WTC11 (cell line): ENCODE data around the gene PIP4K2A. TPM values are rescaled to one million over a fixed set of nuclear protein-coding genes. Genes with fewer than 3 reads are reported as not detected.

Source experiments
- ATAC-seq: fragments of 200-7000 bp; cut with Tn5 transposase; 2 replicates; pipeline ENCODE4 v1.10.0; 2021; ENCODE audit warnings: mild to moderate bottlenecking, moderate library complexity
- CTCF ChIA-PET: fragments of 300-600 bp; sonication (Branson Sonifier 250); formaldehyde crosslinking; loops from one replicate; lab custom pipeline; 2021; ENCODE audit warnings: antibody characterized with exemption; lab: Charles Lee
- POLR2A ChIA-PET: fragments of 350-600 bp; sonication (Branson Sonifier 250); formaldehyde crosslinking; loops from one replicate; lab custom pipeline; 2021; ENCODE audit warnings: antibody characterized with exemption; lab: Charles Lee
- DNase-seq: peaks from one replicate; pipeline ENCODE4 v3.0.0; 2021; ENCODE audit warnings: low spot score
- H3K27ac Mint-ChIP-seq: 2 replicates; pipeline ENCODE4 v1.8.0; 2021; ENCODE audit warnings: mixed read lengths
- H3K27me3 Mint-ChIP-seq: 2 replicates; pipeline ENCODE4 v1.8.0; 2021; ENCODE audit warnings: low read depth, mild to moderate bottlenecking, moderate library complexity, mixed read lengths
- H3K36me3 Mint-ChIP-seq: 2 replicates; pipeline ENCODE4 v1.8.0; 2021; ENCODE audit warnings: mixed read lengths
- H3K4me1 Mint-ChIP-seq: 2 replicates; pipeline ENCODE4 v1.8.0; 2022; ENCODE audit warnings: mixed read lengths
- H3K4me3 Mint-ChIP-seq: 2 replicates; pipeline ENCODE4 v1.8.0; 2021; ENCODE audit warnings: mild to moderate bottlenecking, moderate library complexity, mixed read lengths
- H3K9me3 Mint-ChIP-seq: 2 replicates; pipeline ENCODE4 v1.8.0; 2021; ENCODE audit warnings: mixed read lengths
- AFF4 ChIP-seq: sonication (generic); formaldehyde crosslinking; IDR thresholded peaks from 2 replicates; pipeline ENCODE4 v1.8.1; 2023; ENCODE audit warnings: mild to moderate bottlenecking, missing genetic modification reagents, borderline replicate concordance
- ATF2 ChIP-seq: sonication (generic); formaldehyde crosslinking; IDR thresholded peaks from 2 replicates; pipeline ENCODE4 v1.8.1; 2022; ENCODE audit warnings: low read depth, missing genetic modification reagents, borderline replicate concordance
- CBFB ChIP-seq: sonication (generic); formaldehyde crosslinking; IDR thresholded peaks from 2 replicates; pipeline ENCODE4 v1.8.1; 2022; ENCODE audit warnings: mild to moderate bottlenecking, low read depth, missing genetic modification reagents
- CREM ChIP-seq: sonication (generic); formaldehyde crosslinking; IDR thresholded peaks from 2 replicates; pipeline ENCODE4 v1.8.1; 2022; ENCODE audit warnings: mild to moderate bottlenecking, missing genetic modification reagents, moderate library complexity
- JUN ChIP-seq: sonication (generic); formaldehyde crosslinking; IDR thresholded peaks from 2 replicates; pipeline ENCODE4 v1.8.0; 2023; ENCODE audit warnings: mild to moderate bottlenecking, missing genetic modification reagents
- NFYB ChIP-seq: sonication (generic); formaldehyde crosslinking; conservative IDR thresholded peaks from 2 replicates; pipeline ENCODE4 v1.8.0; 2022; ENCODE audit warnings: low read depth, missing genetic modification reagents
- NR2C2 ChIP-seq: sonication (generic); formaldehyde crosslinking; IDR thresholded peaks from 2 replicates; pipeline ENCODE4 v1.8.0; 2022; ENCODE audit warnings: mild to moderate bottlenecking, missing genetic modification reagents
- NR3C1 ChIP-seq: sonication (generic); formaldehyde crosslinking; conservative IDR thresholded peaks from 2 replicates; pipeline ENCODE4 v1.8.1; 2023; ENCODE audit warnings: low read depth, mild to moderate bottlenecking, missing genetic modification reagents
- PRRX2 ChIP-seq: fragments of 250-450 bp; sonication (Bioruptor Pico); IDR thresholded peaks from 2 replicates; pipeline ENCODE4 v1.8.0; 2021; ENCODE audit warnings: mild to moderate bottlenecking
- SOX15 ChIP-seq: fragments of 250-450 bp; sonication (Bioruptor Pico); IDR thresholded peaks from 2 replicates; pipeline ENCODE4 v1.9.0; 2021; ENCODE audit warnings: mild to moderate bottlenecking
- SP1 ChIP-seq: sonication (generic); formaldehyde crosslinking; conservative IDR thresholded peaks from 2 replicates; pipeline ENCODE4 v1.8.1; 2022; ENCODE audit warnings: missing genetic modification reagents
- TCF7 ChIP-seq: sonication (generic); formaldehyde crosslinking; IDR thresholded peaks from 2 replicates; pipeline ENCODE4 v1.8.0; 2022; ENCODE audit warnings: mild to moderate bottlenecking, low read depth, missing genetic modification reagents, moderate library complexity
- TEAD4 ChIP-seq: sonication (generic); formaldehyde crosslinking; IDR thresholded peaks from 2 replicates; pipeline ENCODE4 v1.8.0; 2022; ENCODE audit warnings: mild to moderate bottlenecking, missing genetic modification reagents
- ZBTB21 ChIP-seq: sonication (generic); formaldehyde crosslinking; IDR thresholded peaks from 2 replicates; pipeline ENCODE4 v1.8.1; 2023; ENCODE audit warnings: mild to moderate bottlenecking, missing genetic modification reagents, borderline replicate concordance
- ZNF138 ChIP-seq: sonication (generic); formaldehyde crosslinking; conservative IDR thresholded peaks from 2 replicates; pipeline ENCODE4 v1.8.1; 2022; ENCODE audit warnings: mild to moderate bottlenecking, moderate library complexity, missing genetic modification reagents
- ZNF232 ChIP-seq: sonication (generic); formaldehyde crosslinking; IDR thresholded peaks from 2 replicates; pipeline ENCODE4 v1.8.0; 2022; ENCODE audit warnings: mild to moderate bottlenecking, missing genetic modification reagents
- ZNF263 ChIP-seq: sonication (generic); formaldehyde crosslinking; IDR thresholded peaks from 2 replicates; pipeline ENCODE4 v1.8.1; 2022; ENCODE audit warnings: low read depth, mild to moderate bottlenecking, moderate library complexity, missing genetic modification reagents
- ZNF423 ChIP-seq: fragments of 250-450 bp; sonication (Bioruptor Pico); IDR thresholded peaks from 2 replicates; pipeline ENCODE4 v2.1.2; 2022; ENCODE audit warnings: mild to moderate bottlenecking, moderate library complexity
- total RNA-seq: library from RNA; stranded (reverse); gene quantifications from 3 replicates; pipeline ENCODE4 v1.2.3, GENCODE V29; 2021
- TF ChIP-seq, protein P1 (sequence below): sonication (generic); formaldehyde crosslinking; IDR thresholded peaks from 2 replicates; pipeline ENCODE4 v1.8.0; 2022; ENCODE audit warnings: mild to moderate bottlenecking, missing genetic modification reagents
- TF ChIP-seq, protein P2 (sequence below): fragments of 250-450 bp; sonication (Bioruptor Pico); IDR thresholded peaks from 2 replicates; pipeline ENCODE4 v1.9.0; 2021; ENCODE audit warnings: moderate library complexity, mild to moderate bottlenecking, inconsistent platforms, borderline replicate concordance
- TF ChIP-seq, protein P3 (sequence below): sonication (generic); formaldehyde crosslinking; IDR thresholded peaks from 2 replicates; pipeline ENCODE4 v1.8.0; 2022; ENCODE audit warnings: missing genetic modification reagents
- TF ChIP-seq, protein P4 (sequence below): sonication (generic); formaldehyde crosslinking; IDR thresholded peaks from 2 replicates; pipeline ENCODE4 v1.8.1; 2022; ENCODE audit warnings: mild to moderate bottlenecking, missing genetic modification reagents, moderate library complexity, borderline replicate concordance
- TF ChIP-seq, protein P5 (sequence below): sonication (generic); formaldehyde crosslinking; conservative IDR thresholded peaks from 2 replicates; pipeline ENCODE4 v1.8.1; 2022; ENCODE audit warnings: mild to moderate bottlenecking, missing genetic modification reagents

The PIP4K2A gene
- total RNA-seq, 1 experiment from 2014 or later: 47.5 TPM

- TF ChIP-seq, protein P1, sequence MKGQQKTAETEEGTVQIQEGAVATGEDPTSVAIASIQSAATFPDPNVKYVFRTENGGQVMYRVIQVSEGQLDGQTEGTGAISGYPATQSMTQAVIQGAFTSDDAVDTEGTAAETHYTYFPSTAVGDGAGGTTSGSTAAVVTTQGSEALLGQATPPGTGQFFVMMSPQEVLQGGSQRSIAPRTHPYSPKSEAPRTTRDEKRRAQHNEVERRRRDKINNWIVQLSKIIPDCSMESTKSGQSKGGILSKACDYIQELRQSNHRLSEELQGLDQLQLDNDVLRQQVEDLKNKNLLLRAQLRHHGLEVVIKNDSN (CRISPR knock-in tag): no peak
- TF ChIP-seq ZBTB21 (CRISPR knock-in tag) (no peak), CBFB (CRISPR knock-in tag) (no peak), TEAD4 (no peak), PRRX2 (CRISPR knock-in tag) (no peak), ZNF232 (no peak)
Measured at GRCh38 chr10:22605168-22605567, 109.2 kb downstream of the PIP4K2A start (continued).

GRCh38 chr10:22604344-22605126 is 109.8 kb downstream of the PIP4K2A start:
- TF ChIP-seq ZNF138 (CRISPR knock-in tag) (no peak), AFF4 (CRISPR knock-in tag) (no peak), ZNF263 (CRISPR knock-in tag) (no peak), NFYB (no peak), NR3C1 (CRISPR knock-in tag) (no peak), SP1 (CRISPR knock-in tag) (no peak), TCF7 (no peak), TEAD4 (no peak), ATF2 (no peak), ZNF423 (CRISPR knock-in tag) (no peak), CREM (no peak), NR2C2 (CRISPR knock-in tag) (no peak), JUN (CRISPR knock-in tag) (no peak), SOX15 (CRISPR knock-in tag) (no peak)
- TF ChIP-seq, protein P2, sequence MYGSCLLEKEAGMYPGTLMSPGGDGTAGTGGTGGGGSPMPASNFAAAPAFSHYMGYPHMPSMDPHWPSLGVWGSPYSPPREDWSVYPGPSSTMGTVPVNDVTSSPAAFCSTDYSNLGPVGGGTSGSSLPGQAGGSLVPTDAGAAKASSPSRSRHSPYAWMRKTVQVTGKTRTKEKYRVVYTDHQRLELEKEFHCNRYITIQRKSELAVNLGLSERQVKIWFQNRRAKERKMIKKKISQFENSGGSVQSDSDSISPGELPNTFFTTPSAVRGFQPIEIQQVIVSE (CRISPR knock-in tag): no peak
- TF ChIP-seq, protein P3, sequence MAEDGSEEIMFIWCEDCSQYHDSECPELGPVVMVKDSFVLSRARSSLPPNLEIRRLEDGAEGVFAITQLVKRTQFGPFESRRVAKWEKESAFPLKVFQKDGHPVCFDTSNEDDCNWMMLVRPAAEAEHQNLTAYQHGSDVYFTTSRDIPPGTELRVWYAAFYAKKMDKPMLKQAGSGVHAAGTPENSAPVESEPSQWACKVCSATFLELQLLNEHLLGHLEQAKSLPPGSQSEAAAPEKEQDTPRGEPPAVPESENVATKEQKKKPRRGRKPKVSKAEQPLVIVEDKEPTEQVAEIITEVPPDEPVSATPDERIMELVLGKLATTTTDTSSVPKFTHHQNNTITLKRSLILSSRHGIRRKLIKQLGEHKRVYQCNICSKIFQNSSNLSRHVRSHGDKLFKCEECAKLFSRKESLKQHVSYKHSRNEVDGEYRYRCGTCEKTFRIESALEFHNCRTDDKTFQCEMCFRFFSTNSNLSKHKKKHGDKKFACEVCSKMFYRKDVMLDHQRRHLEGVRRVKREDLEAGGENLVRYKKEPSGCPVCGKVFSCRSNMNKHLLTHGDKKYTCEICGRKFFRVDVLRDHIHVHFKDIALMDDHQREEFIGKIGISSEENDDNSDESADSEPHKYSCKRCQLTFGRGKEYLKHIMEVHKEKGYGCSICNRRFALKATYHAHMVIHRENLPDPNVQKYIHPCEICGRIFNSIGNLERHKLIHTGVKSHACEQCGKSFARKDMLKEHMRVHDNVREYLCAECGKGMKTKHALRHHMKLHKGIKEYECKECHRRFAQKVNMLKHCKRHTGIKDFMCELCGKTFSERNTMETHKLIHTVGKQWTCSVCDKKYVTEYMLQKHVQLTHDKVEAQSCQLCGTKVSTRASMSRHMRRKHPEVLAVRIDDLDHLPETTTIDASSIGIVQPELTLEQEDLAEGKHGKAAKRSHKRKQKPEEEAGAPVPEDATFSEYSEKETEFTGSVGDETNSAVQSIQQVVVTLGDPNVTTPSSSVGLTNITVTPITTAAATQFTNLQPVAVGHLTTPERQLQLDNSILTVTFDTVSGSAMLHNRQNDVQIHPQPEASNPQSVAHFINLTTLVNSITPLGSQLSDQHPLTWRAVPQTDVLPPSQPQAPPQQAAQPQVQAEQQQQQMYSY (CRISPR knock-in tag): no peak
- TF ChIP-seq, protein P4, sequence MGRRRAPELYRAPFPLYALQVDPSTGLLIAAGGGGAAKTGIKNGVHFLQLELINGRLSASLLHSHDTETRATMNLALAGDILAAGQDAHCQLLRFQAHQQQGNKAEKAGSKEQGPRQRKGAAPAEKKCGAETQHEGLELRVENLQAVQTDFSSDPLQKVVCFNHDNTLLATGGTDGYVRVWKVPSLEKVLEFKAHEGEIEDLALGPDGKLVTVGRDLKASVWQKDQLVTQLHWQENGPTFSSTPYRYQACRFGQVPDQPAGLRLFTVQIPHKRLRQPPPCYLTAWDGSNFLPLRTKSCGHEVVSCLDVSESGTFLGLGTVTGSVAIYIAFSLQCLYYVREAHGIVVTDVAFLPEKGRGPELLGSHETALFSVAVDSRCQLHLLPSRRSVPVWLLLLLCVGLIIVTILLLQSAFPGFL: no peak
- TF ChIP-seq, protein P5, sequence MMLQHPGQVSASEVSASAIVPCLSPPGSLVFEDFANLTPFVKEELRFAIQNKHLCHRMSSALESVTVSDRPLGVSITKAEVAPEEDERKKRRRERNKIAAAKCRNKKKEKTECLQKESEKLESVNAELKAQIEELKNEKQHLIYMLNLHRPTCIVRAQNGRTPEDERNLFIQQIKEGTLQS (CRISPR knock-in tag): no peak
- ATAC-seq (peak; percentile 45), DNase-seq (no peak)
- H3K36me3 Mint-ChIP-seq: peaks cover 23% of the 10 kb centered on the region
- H3K27ac Mint-ChIP-seq: no peak overlapping the region
- peaks cover 33% of the 10 kb centered on the region for H3K4me1 Mint-ChIP-seq
- H3K27me3 Mint-ChIP-seq: no peaks in the 10 kb centered on the region
- CTCF ChIA-PET: interaction anchor here (0.6 to 1.7 kb wide), 3 partner anchors 19 to 292 kb away, joined by 3 to 6 read pairs (median 4); no protein-coding TSS in a partner anchor
- H3K9me3 Mint-ChIP-seq: no peaks in the 10 kb centered on the region; the same call in 1 of the 2 replicates
- POLR2A ChIA-PET: no interaction called here
- H3K4me3 Mint-ChIP-seq: no peak overlapping the region
